ENCODE results near the gene SPRED2.

DNA sequence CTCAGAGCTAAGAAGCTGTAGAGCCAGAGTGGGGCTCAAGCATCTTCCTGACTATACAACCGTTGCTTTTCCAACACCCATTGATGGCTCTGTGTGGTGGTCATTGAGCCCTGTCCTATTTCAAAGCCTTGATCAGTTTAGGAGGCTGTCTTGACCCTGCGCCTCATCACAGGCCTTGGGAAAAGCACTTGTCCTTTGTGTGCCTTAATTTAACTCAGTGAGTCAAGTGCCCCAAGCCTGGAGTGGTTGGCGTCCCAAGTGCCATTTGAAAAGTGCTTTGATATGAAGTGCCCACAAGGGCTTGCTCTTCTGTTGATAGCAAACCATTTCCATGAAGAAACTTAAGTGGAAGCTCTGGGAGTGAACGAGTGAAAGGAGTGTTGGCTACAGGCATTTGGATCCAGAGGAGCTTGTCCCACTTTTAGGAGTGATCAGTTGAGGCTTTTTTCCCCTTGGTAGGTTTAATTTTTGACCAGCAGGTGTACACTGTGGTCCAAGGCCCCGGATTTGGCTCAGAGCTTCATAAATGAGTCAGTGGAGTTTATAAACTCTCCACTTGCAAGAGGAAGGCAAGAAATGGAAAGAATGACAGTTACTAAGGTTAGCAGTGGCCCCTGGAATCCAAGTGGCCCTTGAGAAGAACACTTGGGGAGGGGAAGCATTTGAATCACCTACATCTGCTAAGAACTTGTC is 154.5 kb downstream of the SPRED2 start:
- TF ChIP-seq EZH2 (IDR thresholded peaks at IDR 0.05) = no peak
- no peak for TF ChIP-seq FOXP2 (optimal IDR thresholded peaks at IDR 0.05; ENCODE audit: control extremely low read depth, extremely low read length, insufficient read depth)
- TF ChIP-seq POLR2AphosphoS5 (IDR thresholded peaks at IDR 0.05; ENCODE audit: borderline replicate concordance, low read depth, low read length) = no peak
